Parathyroid adenoma (tissue), 2 donors: ENCODE results near the gene AOAH.

ENCODE experiments used
- H2AFZ ChIP-seq: fragments of 300-600 bp; sonication (generic); one replicate; pipeline ENCODE4 v1.7.0; 2017; ENCODE audit warnings: antibody characterized with exemption, mild to moderate bottlenecking
- H3K27ac ChIP-seq: fragments of 300-600 bp; sonication (generic); one replicate; pipeline ENCODE4 v1.7.0; 2017
- H3K27me3 ChIP-seq: fragments of 300-600 bp; sonication (generic); one replicate; pipeline ENCODE4 v1.7.0; 2017; ENCODE audit warnings: low read length; ENCODE audit not compliant: control insufficient read depth, insufficient read depth
- H3K36me3 ChIP-seq: fragments of 300-600 bp; sonication (generic); one replicate; pipeline ENCODE4 v1.7.0; 2017; ENCODE audit warnings: low read length; ENCODE audit not compliant: control insufficient read depth, insufficient read depth
- H3K4me1 ChIP-seq: fragments of 300-600 bp; sonication (generic); one replicate; pipeline ENCODE4 v1.7.0; 2017; ENCODE audit warnings: control low read depth
- H3K4me2 ChIP-seq: fragments of 300-600 bp; sonication (generic); one replicate; pipeline ENCODE4 v1.7.0; 2017; ENCODE audit warnings: low read length
- H3K4me3 ChIP-seq: fragments of 300-600 bp; sonication (generic); one replicate; pipeline ENCODE4 v1.7.0; 2017; ENCODE audit warnings: low read depth, low read length
- H3K79me2 ChIP-seq: fragments of 300-600 bp; sonication (generic); one replicate; pipeline ENCODE4 v1.7.0; 2017; ENCODE audit warnings: control low read depth
- H3K9ac ChIP-seq: fragments of 300-600 bp; sonication (generic); one replicate; pipeline ENCODE4 v1.7.0; 2017; ENCODE audit warnings: mild to moderate bottlenecking
- H3K9me3 ChIP-seq: fragments of 300-600 bp; sonication (generic); one replicate; pipeline ENCODE4 v1.7.0; 2017; ENCODE audit warnings: low read length; ENCODE audit not compliant: control insufficient read depth
- CTCF ChIP-seq: fragments of 300-600 bp; sonication (generic); IDR thresholded peaks from one replicate; pipeline ENCODE4 v1.7.0; 2017; ENCODE audit warnings: antibody characterized with exemption, mild to moderate bottlenecking
- donor health status: primary hyperparathyroidism.

AOAH gene

GRCh38 chr7:36514289-36515243 is 209.7 kb downstream of the AOAH start:
- no peak overlapping the region for H2AFZ ChIP-seq
- H3K4me1 ChIP-seq: no peaks in the 10 kb centered on the region
- no peak overlapping the region for H3K27ac ChIP-seq
- H3K27me3 ChIP-seq: no peaks in the 10 kb centered on the region
- TF ChIP-seq CTCF: no peak
- no peak overlapping the region for H3K9ac ChIP-seq
- no peaks in the 10 kb centered on the region for H3K9me3 ChIP-seq
- no peak overlapping the region for H3K4me3 ChIP-seq
- H3K4me2 ChIP-seq: no peak overlapping the region
- H3K36me3 ChIP-seq: no peaks in the 10 kb centered on the region
- H3K79me2 ChIP-seq: no peaks in the 10 kb centered on the region

GRCh38 chr7:36513393-36513792 is 210.9 kb downstream of the AOAH start:
- no peaks in the 10 kb centered on the region for H3K4me1 ChIP-seq
- no peak overlapping the region for H3K4me3 ChIP-seq
- H3K4me2 ChIP-seq: no peak overlapping the region
- H3K36me3 ChIP-seq: no peaks in the 10 kb centered on the region
- H3K9ac ChIP-seq: no peak overlapping the region
- H3K27ac ChIP-seq: no peak overlapping the region
- no peaks in the 10 kb centered on the region for H3K79me2 ChIP-seq
- no peak overlapping the region for H2AFZ ChIP-seq
- H3K9me3 ChIP-seq: no peaks in the 10 kb centered on the region
- H3K27me3 ChIP-seq: no peaks in the 10 kb centered on the region
- no peak for TF ChIP-seq CTCF

- no peaks in the 10 kb centered on the region for H3K4me1 ChIP-seq
- no peak overlapping the region for H3K4me3 ChIP-seq
- TF ChIP-seq CTCF: no peak
- H2AFZ ChIP-seq: no peak overlapping the region
- no peak overlapping the region for H3K4me2 ChIP-seq
- no peaks in the 10 kb centered on the region for H3K79me2 ChIP-seq
- H3K36me3 ChIP-seq: no peaks in the 10 kb centered on the region
- H3K9me3 ChIP-seq: no peaks in the 10 kb centered on the region
- no peak overlapping the region for H3K9ac ChIP-seq
- no peak overlapping the region for H3K27ac ChIP-seq
- H3K27me3 ChIP-seq: no peaks in the 10 kb centered on the region
Measured at GRCh38 chr7:36512616-36513015, 211.7 kb downstream of the AOAH start.

GRCh38 chr7:36509962-36510361 is 214.3 kb downstream of the AOAH start:
- Histone ChIP-seq H3K27ac (no peak overlapping the region), H3K4me1 (no peaks in the 10 kb centered on the region), H3K4me2 (no peak overlapping the region), H3K4me3 (no peak overlapping the region), H3K79me2 (no peaks in the 10 kb centered on the region), H3K36me3 (no peaks in the 10 kb centered on the region), H3K9me3 (no peaks in the 10 kb centered on the region), H2AFZ (no peak overlapping the region), H3K9ac (no peak overlapping the region), H3K27me3 (no peaks in the 10 kb centered on the region)
- no peak for TF ChIP-seq CTCF
